IMR-90 (cell line): ENCODE results near the gene SPEG.

ENCODE experiments used
- CEBPB ChIP-seq: IDR thresholded peaks from 2 replicates; pipeline ENCODE4 v1.6.1; 2012; ENCODE audit warnings: low read depth, low read length, improper control_type of control experiment
- CHD1 ChIP-seq: IDR thresholded peaks from 2 replicates; pipeline ENCODE4 v1.6.1; 2012; ENCODE audit warnings: low read depth, low read length, improper control_type of control experiment
- CTCF ChIP-seq: conservative IDR thresholded peaks from 2 replicates; pipeline ENCODE4 v1.5.1; 2012; ENCODE audit warnings: mild to moderate bottlenecking, low read depth, low read length, improper control_type of control experiment
- ELK1 ChIP-seq: fragments of 150-350 bp; IDR thresholded peaks from 2 replicates; pipeline ENCODE4 v1.6.1; 2016; ENCODE audit warnings: low read depth, mild to moderate bottlenecking, low read length, moderate library complexity, borderline replicate concordance
- MAFK ChIP-seq: IDR thresholded peaks from 2 replicates; pipeline ENCODE4 v1.6.1; 2012; ENCODE audit warnings: low read depth, low read length, improper control_type of control experiment
- MXI1 ChIP-seq: IDR thresholded peaks from 2 replicates; pipeline ENCODE4 v1.6.1; 2012; ENCODE audit warnings: low read depth, mild to moderate bottlenecking, low read length, moderate library complexity, borderline replicate concordance
- POLR2A ChIP-seq: IDR thresholded peaks from 2 replicates; pipeline ENCODE4 v1.6.1; 2012; ENCODE audit warnings: mild to moderate bottlenecking, low read depth, low read length
- RCOR1 ChIP-seq: IDR thresholded peaks from 2 replicates; pipeline ENCODE4 v1.6.1; 2012; ENCODE audit warnings: mild to moderate bottlenecking, low read length, improper control_type of control experiment; ENCODE audit not compliant: insufficient replicate concordance
- RFX5 ChIP-seq: IDR thresholded peaks from 2 replicates; pipeline ENCODE4 v1.8.0; 2012; ENCODE audit warnings: low read depth, mild to moderate bottlenecking, low read length, moderate library complexity
- SMC3 ChIP-seq: fragments of 150-350 bp; IDR thresholded peaks from 2 replicates; pipeline ENCODE4 v1.6.1; 2016; ENCODE audit warnings: low read depth, mild to moderate bottlenecking, antibody characterized with exemption, low read length, moderate library complexity
- TF ChIP-seq, protein P1 (sequence below): fragments of 150-350 bp; IDR thresholded peaks from 2 replicates; pipeline ENCODE4 v1.6.1; 2017; ENCODE audit warnings: mild to moderate bottlenecking, antibody characterized with exemption, low read length, low read depth

DNA sequence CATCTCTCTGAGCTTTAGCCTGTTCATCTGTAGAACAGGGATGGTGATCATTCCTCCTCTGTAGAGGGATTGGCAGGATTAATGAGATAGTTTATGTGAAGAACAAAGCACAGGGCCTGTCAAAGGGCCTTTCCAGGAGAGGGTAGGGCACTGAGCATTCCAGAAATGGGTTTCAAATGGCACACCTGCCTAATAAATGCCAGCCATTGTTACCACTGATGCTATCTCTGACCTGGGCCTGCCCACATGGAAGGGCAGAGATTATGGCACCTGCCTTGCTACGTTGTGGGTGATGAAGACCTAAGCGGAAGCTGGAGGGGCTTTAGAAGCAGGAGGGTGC lies 33.1 kb downstream of the SPEG start:
- TF ChIP-seq MAFK (no peak), CTCF (no peak), CEBPB (no peak), MXI1 (no peak), POLR2A (no peak), SMC3 (no peak), ELK1 (no peak), CHD1 (no peak), RFX5 (no peak), RCOR1 (no peak)
- TF ChIP-seq, protein P1, sequence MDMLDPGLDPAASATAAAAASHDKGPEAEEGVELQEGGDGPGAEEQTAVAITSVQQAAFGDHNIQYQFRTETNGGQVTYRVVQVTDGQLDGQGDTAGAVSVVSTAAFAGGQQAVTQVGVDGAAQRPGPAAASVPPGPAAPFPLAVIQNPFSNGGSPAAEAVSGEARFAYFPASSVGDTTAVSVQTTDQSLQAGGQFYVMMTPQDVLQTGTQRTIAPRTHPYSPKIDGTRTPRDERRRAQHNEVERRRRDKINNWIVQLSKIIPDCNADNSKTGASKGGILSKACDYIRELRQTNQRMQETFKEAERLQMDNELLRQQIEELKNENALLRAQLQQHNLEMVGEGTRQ, result no peak
